PC-3 (cell line): ENCODE results near the gene CRABP2. TPM values are rescaled to one million over a fixed set of nuclear protein-coding genes. Genes with fewer than 3 reads are reported as not detected.
A peak's percentile ranks its signal among the peaks of the same experiment; 100 is the strongest.

ENCODE experiments used
- ATAC-seq: fragments of 200-7000 bp; cut with Tn5 transposase; 2 replicates; pipeline ENCODE4 v1.9.1; 2020; ENCODE audit warnings: mild to moderate bottlenecking, moderate library complexity
- BruUV-seq: library from RNA; stranded (reverse); fragments of 400-500 nt; replicated peaks from 2 replicates; lab custom pipeline; 2021; lab: Mats Ljungman, UMichigan
- CTCF ChIA-PET: fragments of 300-600 bp; sonication (Branson Sonifier 250); formaldehyde crosslinking; loops from one replicate; lab custom pipeline; 2022; ENCODE audit warnings: antibody characterized with exemption; lab: Charles Lee
- POLR2A ChIA-PET: fragments of 300-600 bp; sonication (Branson Sonifier 250); formaldehyde crosslinking; loops from one replicate; lab custom pipeline; 2022; ENCODE audit warnings: antibody characterized with exemption; ENCODE audit not compliant: unreplicated experiment; lab: Charles Lee
- DNase-seq: peaks from one replicate; pipeline ENCODE4 v3.0.0-alpha.2; 2015
- H2AFZ ChIP-seq: fragments of 300-600 bp; sonication (generic); 2 replicates; pipeline ENCODE4 v1.6.0; 2016; ENCODE audit warnings: antibody characterized with exemption, low read length
- H3F3A ChIP-seq: fragments of 300-600 bp; sonication (generic); one replicate; pipeline ENCODE4 v1.6.0; 2017; ENCODE audit warnings: antibody characterized with exemption, low read length, control low read depth, mild to moderate bottlenecking; ENCODE audit not compliant: unreplicated experiment
- H3K27ac ChIP-seq: fragments of 300-600 bp; sonication (generic); 2 replicates; pipeline ENCODE4 v1.5.1; 2016; ENCODE audit warnings: mild to moderate bottlenecking, low read length
- H3K27me3 ChIP-seq: fragments of 300-600 bp; sonication (generic); 2 replicates; pipeline ENCODE4 v1.6.1; 2016; ENCODE audit warnings: low read length, mixed read lengths
- H3K36me3 ChIP-seq: fragments of 300-600 bp; sonication (generic); 2 replicates; pipeline ENCODE4 v1.6.1; 2016; ENCODE audit warnings: low read depth, mixed run types, low read length, mixed read lengths
- H3K4me1 ChIP-seq: fragments of 300-600 bp; sonication (generic); 2 replicates; pipeline ENCODE4 v1.5.1; 2016; ENCODE audit warnings: low read length; ENCODE audit not compliant: insufficient read depth
- H3K4me2 ChIP-seq: fragments of 300-600 bp; sonication (generic); 2 replicates; pipeline ENCODE4 v1.6.0; 2016; ENCODE audit warnings: low read length
- H3K4me3 ChIP-seq: fragments of 300-600 bp; sonication (generic); 2 replicates; pipeline ENCODE4 v1.5.1; 2016; ENCODE audit warnings: mild to moderate bottlenecking, low read length, mixed read lengths
- H3K79me2 ChIP-seq: fragments of 300-600 bp; sonication (generic); 2 replicates; pipeline ENCODE4 v1.6.1; 2017; ENCODE audit warnings: low read length, mixed read lengths
- H3K9ac ChIP-seq: fragments of 300-600 bp; sonication (generic); 2 replicates; pipeline ENCODE4 v1.6.0; 2016; ENCODE audit warnings: mild to moderate bottlenecking, low read length
- H3K9me2 ChIP-seq: fragments of 300-600 bp; sonication (generic); replicated peaks from 2 replicates; pipeline ENCODE4 v1.6.1; 2016; ENCODE audit warnings: mixed run types, low read length, mixed read lengths
- H3K9me3 ChIP-seq: fragments of 300-600 bp; sonication (generic); 2 replicates; pipeline ENCODE4 v1.6.1; 2016; ENCODE audit warnings: low read length, mixed read lengths
- H4K20me1 ChIP-seq: fragments of 300-600 bp; sonication (generic); 2 replicates; pipeline ENCODE4 v1.6.1; 2016; ENCODE audit warnings: low read length, mixed read lengths
- EZH2 ChIP-seq: fragments of 300-600 bp; sonication (generic); IDR thresholded peaks from one replicate; pipeline ENCODE4 v1.6.1; 2017; ENCODE audit warnings: antibody characterized with exemption, mild to moderate bottlenecking, low read length; ENCODE audit not compliant: unreplicated experiment
- EZH2phosphoT487 ChIP-seq: fragments of 300-600 bp; sonication (generic); IDR thresholded peaks from 2 replicates; pipeline ENCODE4 v1.6.1; 2018; ENCODE audit warnings: mild to moderate bottlenecking, antibody characterized with exemption, low read length, borderline replicate concordance
- intact Hi-C: fragments of 100-400 bp; cut with micrococcal nuclease; formaldehyde crosslinking; loops from 2 replicates; pipeline ENCODE4 v1.9.0; 2023
- total RNA-seq: library from RNA; depleted of rRNA; stranded (reverse); fragments of >200 nt; gene quantifications from 2 replicates; pipeline ENCODE4 v1.2.3, GENCODE V29; 2014
- TF ChIP-seq, protein P1 (sequence below): fragments of 300-600 bp; sonication (generic); conservative IDR thresholded peaks from 2 replicates; pipeline ENCODE4 v1.5.1; 2017; ENCODE audit warnings: antibody characterized with exemption, low read depth, mild to moderate bottlenecking, low read length

CRABP2 gene
- total RNA-seq, 1 experiment from 2014 or later, result 120 TPM

DNA sequence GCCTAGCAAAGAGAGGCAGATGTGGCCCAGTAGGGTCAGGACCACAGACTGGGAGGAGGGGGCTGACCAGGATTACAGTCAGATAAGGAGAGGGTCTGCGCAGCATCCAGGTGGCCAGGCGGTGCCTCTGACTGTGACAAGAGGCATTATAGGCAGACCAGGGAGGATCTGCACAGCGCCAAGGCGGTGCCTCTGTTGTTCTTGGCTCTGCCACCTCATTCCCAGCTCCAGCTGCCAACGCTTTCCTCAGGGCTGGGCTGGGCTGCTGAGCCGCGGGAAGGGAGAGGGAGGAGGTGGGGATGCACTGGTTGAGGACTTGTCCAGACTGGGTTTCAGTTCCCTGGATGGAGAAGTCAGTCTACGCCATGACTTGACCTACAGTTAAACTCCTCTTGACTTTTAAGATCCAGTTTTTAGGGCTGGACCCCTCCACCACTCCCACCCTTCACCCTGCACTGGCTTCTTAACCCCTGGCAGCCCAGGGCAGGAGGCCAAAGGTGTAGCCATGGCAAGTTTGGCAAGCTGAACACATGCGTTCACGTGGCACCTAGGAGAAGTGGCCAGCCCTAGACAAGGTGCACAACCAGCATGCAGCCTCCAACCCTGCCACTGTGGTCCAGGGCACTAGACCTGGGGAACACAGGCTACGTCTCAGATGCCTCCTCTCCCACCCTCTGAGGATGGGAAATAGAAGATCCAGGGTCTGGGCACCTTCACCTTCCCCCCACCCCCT, 4.5 kb upstream of the CRABP2 start:
- ChIA-PET CTCF (interaction anchor here (0.8 to 2.4 kb wide), 3 partner anchors 16 to 324 kb away, joined by 4 to 12 read pairs (median 5); no protein-coding TSS in a partner anchor), POLR2A (interaction anchor here (0.5 kb wide), 1 partner anchor 22 kb away, joined by 5 read pairs; no protein-coding TSS in a partner anchor)
- intact Hi-C loops, result loop anchor here (1.0 kb wide), 1 partner anchor 16 kb away; no protein-coding TSS in a partner anchor
- peak; percentile 77 for ATAC-seq
- Histone ChIP-seq H3F3A (no peaks in the 10 kb centered on the region), H3K4me3 (no peak overlapping the region), H3K27me3 (no peaks in the 10 kb centered on the region), H4K20me1 (no peaks in the 10 kb centered on the region), H3K9me2 (no peaks in the 10 kb centered on the region), H3K4me2 (peak overlapping the region; percentile 40; the same call in 1 of the 2 replicates), H3K79me2 (no peaks in the 10 kb centered on the region), H3K27ac (no peak overlapping the region), H3K4me1 (peaks cover 38% of the 10 kb centered on the region), H2AFZ (no peak overlapping the region), H3K9ac (no peak overlapping the region), H3K36me3 (no peaks in the 10 kb centered on the region), H3K9me3 (no peaks in the 10 kb centered on the region)
- no peak for TF ChIP-seq EZH2phosphoT487
- BruUV-seq, result no TSS peak
- DNase-seq, result peak; percentile 83

DNA sequence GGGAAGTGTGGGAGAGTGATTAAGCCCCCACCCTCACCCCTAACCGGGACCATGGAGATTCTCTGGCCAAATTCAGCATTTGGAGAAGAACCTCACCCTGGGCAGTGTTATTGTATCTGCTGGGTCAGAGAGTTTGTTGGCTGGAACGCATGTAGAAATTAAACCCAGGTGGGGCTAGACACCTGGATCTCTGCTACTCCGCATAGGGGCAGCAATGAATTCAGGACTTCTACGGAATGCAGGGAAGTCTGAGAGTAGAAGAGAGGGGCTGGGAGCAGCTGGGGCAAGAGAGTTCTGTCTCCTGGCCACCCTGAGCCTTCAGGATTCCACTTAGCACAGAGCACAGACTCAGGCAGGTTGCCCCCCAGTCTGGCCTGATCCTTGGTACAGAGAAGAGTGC, 3.6 kb upstream of the CRABP2 start:
- no peaks in the 10 kb centered on the region for H3K9me2 ChIP-seq
- peaks cover 7% of the 10 kb centered on the region for H3K79me2 ChIP-seq
- H3K36me3 ChIP-seq, result no peaks in the 10 kb centered on the region
- POLR2A ChIA-PET, result no interaction called here
- peaks cover 47% of the 10 kb centered on the region for H3K4me1 ChIP-seq
- H3F3A ChIP-seq, result no peaks in the 10 kb centered on the region
- no peak for TF ChIP-seq EZH2phosphoT487
- TF ChIP-seq, protein P1, sequence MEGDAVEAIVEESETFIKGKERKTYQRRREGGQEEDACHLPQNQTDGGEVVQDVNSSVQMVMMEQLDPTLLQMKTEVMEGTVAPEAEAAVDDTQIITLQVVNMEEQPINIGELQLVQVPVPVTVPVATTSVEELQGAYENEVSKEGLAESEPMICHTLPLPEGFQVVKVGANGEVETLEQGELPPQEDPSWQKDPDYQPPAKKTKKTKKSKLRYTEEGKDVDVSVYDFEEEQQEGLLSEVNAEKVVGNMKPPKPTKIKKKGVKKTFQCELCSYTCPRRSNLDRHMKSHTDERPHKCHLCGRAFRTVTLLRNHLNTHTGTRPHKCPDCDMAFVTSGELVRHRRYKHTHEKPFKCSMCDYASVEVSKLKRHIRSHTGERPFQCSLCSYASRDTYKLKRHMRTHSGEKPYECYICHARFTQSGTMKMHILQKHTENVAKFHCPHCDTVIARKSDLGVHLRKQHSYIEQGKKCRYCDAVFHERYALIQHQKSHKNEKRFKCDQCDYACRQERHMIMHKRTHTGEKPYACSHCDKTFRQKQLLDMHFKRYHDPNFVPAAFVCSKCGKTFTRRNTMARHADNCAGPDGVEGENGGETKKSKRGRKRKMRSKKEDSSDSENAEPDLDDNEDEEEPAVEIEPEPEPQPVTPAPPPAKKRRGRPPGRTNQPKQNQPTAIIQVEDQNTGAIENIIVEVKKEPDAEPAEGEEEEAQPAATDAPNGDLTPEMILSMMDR, result no peak
- TF ChIP-seq EZH2, result no peak
- no peak overlapping the region for H3K4me2 ChIP-seq
- H3K27ac ChIP-seq, result no peak overlapping the region
- intact Hi-C loops, result loop anchor here (1.0 kb wide), 1 partner anchor 17 kb away; no protein-coding TSS in a partner anchor
- H3K9ac ChIP-seq, result no peak overlapping the region
- BruUV-seq, result no TSS peak
- CTCF ChIA-PET, result no interaction called here
- H3K4me3 ChIP-seq, result no peak overlapping the region
- DNase-seq (no peak), ATAC-seq (no peak)
- no peak overlapping the region for H2AFZ ChIP-seq
- H3K27me3 ChIP-seq, result no peaks in the 10 kb centered on the region
- H3K9me3 ChIP-seq, result no peaks in the 10 kb centered on the region
- H4K20me1 ChIP-seq, result no peaks in the 10 kb centered on the region

DNA sequence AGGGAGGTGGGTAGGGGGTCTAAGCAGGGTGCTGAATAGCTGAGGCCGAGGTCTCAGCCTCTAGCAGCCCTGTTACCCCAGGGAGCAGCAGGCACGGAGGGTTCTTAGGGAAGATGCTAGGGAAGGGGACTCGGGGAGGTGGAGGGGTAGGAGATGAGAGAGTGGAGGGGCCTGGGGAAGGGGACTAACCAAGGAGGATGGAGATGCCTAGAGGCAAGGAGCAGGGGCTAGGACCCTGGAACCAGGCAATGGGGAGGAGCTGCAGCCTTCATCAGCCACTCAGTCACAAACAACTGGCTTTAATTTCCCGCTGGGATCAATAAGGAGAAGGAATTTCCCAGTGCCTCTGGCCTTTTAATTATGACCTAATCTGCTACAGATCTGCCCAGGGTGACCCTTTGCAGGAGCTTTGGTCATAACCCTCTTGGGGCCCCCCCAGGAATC, 2.9 kb upstream of the CRABP2 start:
- H3K27me3 ChIP-seq, result no peaks in the 10 kb centered on the region
- H2AFZ ChIP-seq, result no peak overlapping the region
- no peak overlapping the region for H3K9ac ChIP-seq
- H3K4me2 ChIP-seq, result no peak overlapping the region
- intact Hi-C loops, result no loop called here
- POLR2A ChIA-PET, result interaction anchor here (0.7 kb wide), 1 partner anchor 20 kb away, joined by 4 read pairs; the partner anchor contains the start of genes ISG20L2 and METTL25B
- no TSS peak for BruUV-seq
- ATAC-seq (no peak), DNase-seq (no peak)
- H3K9me2 ChIP-seq, result no peaks in the 10 kb centered on the region
- H3K79me2 ChIP-seq, result peaks cover 15% of the 10 kb centered on the region
- CTCF ChIA-PET, result interaction anchor here (3.7 kb wide), 1 partner anchor 18 kb away, joined by 84 read pairs; no protein-coding TSS in a partner anchor
- no peaks in the 10 kb centered on the region for H3F3A ChIP-seq
- peaks cover 55% of the 10 kb centered on the region for H3K4me1 ChIP-seq
- H3K9me3 ChIP-seq, result no peaks in the 10 kb centered on the region
- no peaks in the 10 kb centered on the region for H4K20me1 ChIP-seq
- TF ChIP-seq EZH2phosphoT487, result no peak
- TF ChIP-seq, protein P1, result no peak
- no peak for TF ChIP-seq EZH2
- no peaks in the 10 kb centered on the region for H3K36me3 ChIP-seq
- no peak overlapping the region for H3K27ac ChIP-seq
- H3K4me3 ChIP-seq, result no peak overlapping the region
